Stomach (tissue), 9 donors: ENCODE results near the gene RASL10A. TPM values are rescaled to one million over a fixed set of nuclear protein-coding genes. Genes with fewer than 3 reads are reported as not detected.

Experiments used
- DNase-seq, 2 donors: peaks; one replicate each; pipeline versions ENCODE4 v3.0.0 to v3.0.0-alpha.2; 2013 to 2019
- H3K27ac ChIP-seq, 5 donors: fragments of 200-600 bp in 4 of 5; sonication (generic) in 4 of 5; one replicate each; pipeline ENCODE4 v1.5.1; 2013 to 2019; ENCODE audit warnings: mild to moderate bottlenecking in 1 of 5, moderate library complexity in 1 of 5
- H3K27me3 ChIP-seq, 3 donors: fragments of 200-600 bp; sonication (generic); one replicate each; pipeline ENCODE4 v1.5.1; 2017 to 2019; ENCODE audit warnings: mixed run types in 1 of 3
- H3K36me3 ChIP-seq, 4 donors: fragments of 200-600 bp; sonication (generic); 1 replicate in 3 of 4; 2 replicates in 1 of 4; pipeline ENCODE4 v1.5.1; 2016 to 2019
- H3K4me1 ChIP-seq, 4 donors: fragments of 200-600 bp; sonication (generic); one replicate each; pipeline ENCODE4 v1.5.1; 2016 to 2019
- H3K4me3 ChIP-seq, 4 donors: fragments of 200-600 bp; sonication (generic) in 3 of 4; one replicate each; pipeline ENCODE4 v1.5.1; 2016 to 2019; ENCODE audit warnings: mild to moderate bottlenecking in 1 of 4
- H3K9me3 ChIP-seq, 4 donors: fragments of 200-600 bp; sonication (generic); one replicate each; pipeline ENCODE4 v1.5.1; 2016 to 2019
- EP300 ChIP-seq: sonication (generic); formaldehyde crosslinking; IDR thresholded peaks from one replicate; pipeline ENCODE4 v1.6.1; 2017; ENCODE audit warnings: antibody characterized with exemption
- POLR2A ChIP-seq, 4 donors: fragments of 450-650 bp; IDR thresholded peaks; one replicate each; pipeline ENCODE4 v1.6.1; 2016; ENCODE audit warnings: antibody characterized with exemption in 4 of 4, control low read depth in 2 of 4, mild to moderate bottlenecking in 1 of 4, moderate library complexity in 1 of 4
- POLR2AphosphoS5 ChIP-seq, 3 donors: sonication (generic); formaldehyde crosslinking; IDR thresholded peaks; one replicate each; pipeline ENCODE4 v1.6.1; 2016; ENCODE audit warnings: antibody characterized with exemption in 3 of 3
- WGBS, 5 donors: extraction: QIAGEN DNeasy Blood & Tissue Kit in 3 of 5; methylation state at CpG; one replicate each; pipeline versions ENCODE4 v1.1.5 to v1.1.7; 2013 to 2018; 5-methylcytosine and 5-hydroxymethylcytosine counted together
- intact Hi-C: fragments of 100-400 bp; cut with DNase I; formaldehyde crosslinking; loops from one replicate; pipeline ENCODE4 v1.15.1; 2023; ENCODE audit warnings: low total_unique reads
- polyA plus RNA-seq, 3 donors: library from polyadenylated mRNA; stranded (reverse); fragments of 200-250 nt; gene quantifications; one replicate each; pipeline ENCODE4 v1.2.3, GENCODE V29; 2013
- total RNA-seq, 5 donors: library from RNA; depleted of rRNA; stranded (reverse); fragments of >200 nt; gene quantifications; one replicate each; pipeline versions ENCODE4 v1.1.0 to v1.2.3, GENCODE V29; 2014 to 2016
- TF ChIP-seq, protein P1 (sequence below), 7 experiments: fragments of 450-650 bp in 4 of 7; fragments of 200-600 bp in 3 of 7; sonication (generic) in 3 of 7; IDR thresholded peaks; one replicate each; pipeline ENCODE4 v1.5.1; 2016 to 2019; ENCODE audit warnings: antibody characterized with exemption in 7 of 7, control low read depth in 2 of 7, mild to moderate bottlenecking in 1 of 7
- donor health status: healthy with polysubstance abuse.
- donor health status: Bipolar disorder and iron deficiency.
- donor health status: healthy.

RASL10A gene
- total and polyA plus RNA-seq, 8 donors: 0.19 to 3.5 (median 0.57) TPM; not detected in 4

DNA sequence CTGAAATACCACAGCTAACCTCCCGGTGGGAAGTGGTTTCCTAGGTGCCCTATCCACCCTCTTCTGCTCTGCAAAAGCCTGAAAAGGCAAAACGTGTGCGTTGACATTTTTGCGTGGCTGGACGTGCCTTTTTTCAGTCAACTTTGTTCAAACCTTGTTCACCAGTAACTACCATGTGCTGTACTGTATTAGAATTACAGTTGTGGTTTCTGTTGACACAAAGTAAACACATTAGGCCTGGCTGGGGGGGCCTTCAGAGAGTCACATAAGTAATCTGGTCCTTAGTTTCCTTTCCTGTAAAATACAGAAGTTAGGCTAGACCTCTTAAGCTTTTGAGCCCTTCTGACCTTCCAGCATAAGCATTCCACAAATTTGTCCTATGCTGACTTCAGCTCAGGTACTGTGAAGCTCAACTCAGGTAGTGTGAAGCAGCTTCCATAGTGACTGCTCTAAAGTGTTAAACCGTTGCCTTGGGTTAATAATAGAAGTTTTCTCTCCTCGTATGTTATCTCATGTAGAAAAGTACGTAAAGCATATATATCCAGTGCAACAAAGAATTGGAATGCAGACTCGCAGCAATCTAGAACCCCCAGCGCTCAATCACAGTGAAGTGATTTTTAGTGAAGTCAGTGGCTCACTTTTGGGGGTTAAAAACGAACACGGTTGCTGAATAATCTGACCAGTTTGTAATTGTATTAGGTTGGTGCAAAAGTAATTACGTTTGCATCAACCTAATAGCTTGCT is 45.6 kb downstream of the RASL10A start:
- DNase-seq: peak in 1 of 2 donors; percentile 49
- Histone ChIP-seq H3K36me3 (peaks cover 20 to 41% (median 37%) of the 10 kb centered on the region in 4 donors), H3K4me1 (peaks cover 50 to 80% (median 74%) of the 10 kb centered on the region in 4 donors), H3K27me3 (no peaks in the 10 kb centered on the region), H3K4me3 (peak overlapping the region; percentile 79 to 98 (median 94)), H3K9me3 (no peaks in the 10 kb centered on the region), H3K27ac (peak overlapping the region; percentile 94 to 100 (median 99))
- WGBS, 5 donors: 4 to 8% (median 5%) methylated on average over 13 of the region's 13 CpGs
- no peak for TF ChIP-seq EP300
- TF ChIP-seq POLR2AphosphoS5 (IDR thresholded peaks at IDR 0.05): no peak
- TF ChIP-seq, protein P1, sequence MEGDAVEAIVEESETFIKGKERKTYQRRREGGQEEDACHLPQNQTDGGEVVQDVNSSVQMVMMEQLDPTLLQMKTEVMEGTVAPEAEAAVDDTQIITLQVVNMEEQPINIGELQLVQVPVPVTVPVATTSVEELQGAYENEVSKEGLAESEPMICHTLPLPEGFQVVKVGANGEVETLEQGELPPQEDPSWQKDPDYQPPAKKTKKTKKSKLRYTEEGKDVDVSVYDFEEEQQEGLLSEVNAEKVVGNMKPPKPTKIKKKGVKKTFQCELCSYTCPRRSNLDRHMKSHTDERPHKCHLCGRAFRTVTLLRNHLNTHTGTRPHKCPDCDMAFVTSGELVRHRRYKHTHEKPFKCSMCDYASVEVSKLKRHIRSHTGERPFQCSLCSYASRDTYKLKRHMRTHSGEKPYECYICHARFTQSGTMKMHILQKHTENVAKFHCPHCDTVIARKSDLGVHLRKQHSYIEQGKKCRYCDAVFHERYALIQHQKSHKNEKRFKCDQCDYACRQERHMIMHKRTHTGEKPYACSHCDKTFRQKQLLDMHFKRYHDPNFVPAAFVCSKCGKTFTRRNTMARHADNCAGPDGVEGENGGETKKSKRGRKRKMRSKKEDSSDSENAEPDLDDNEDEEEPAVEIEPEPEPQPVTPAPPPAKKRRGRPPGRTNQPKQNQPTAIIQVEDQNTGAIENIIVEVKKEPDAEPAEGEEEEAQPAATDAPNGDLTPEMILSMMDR (IDR thresholded peaks at IDR 0.05): no peak
- no peak for TF ChIP-seq POLR2A (IDR thresholded peaks at IDR 0.05)
- intact Hi-C loops: no loop called here

DNA sequence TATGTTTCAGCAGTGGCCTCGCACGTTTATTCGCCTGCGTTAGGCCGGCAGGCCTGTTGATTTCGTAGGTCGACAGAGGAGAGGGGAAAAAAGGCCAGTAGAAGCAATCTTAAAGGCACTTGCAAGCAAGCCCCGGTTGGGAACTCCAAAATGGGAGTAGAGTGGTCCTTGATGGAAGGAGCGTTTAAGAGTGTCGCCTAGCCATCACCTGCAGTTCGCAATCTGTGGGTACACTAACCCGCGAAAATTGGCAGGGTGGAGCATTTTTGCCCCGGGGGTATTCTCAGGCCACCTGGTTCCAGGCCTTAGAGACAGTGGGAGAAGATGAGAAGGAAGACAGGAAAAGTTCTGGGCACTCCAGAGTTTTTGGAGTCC is 46.3 kb downstream of the RASL10A start:
- Histone ChIP-seq H3K36me3 (peaks cover 14 to 41% (median 36%) of the 10 kb centered on the region in 4 donors), H3K4me1 (peaks cover 49 to 73% (median 68%) of the 10 kb centered on the region in 4 donors), H3K4me3 (peak overlapping the region; percentile 79 to 98 (median 94)), H3K27ac (peak overlapping the region; percentile 94 to 100 (median 99)), H3K27me3 (no peaks in the 10 kb centered on the region), H3K9me3 (no peaks in the 10 kb centered on the region)
- intact Hi-C loops: no loop called here
- WGBS, 5 donors: 1 to 2% (median 1%) methylated on average over 14 of the region's 14 CpGs
- DNase-seq: peak in 1 of 2 donors; percentile 37
- no peak for TF ChIP-seq POLR2AphosphoS5 (IDR thresholded peaks at IDR 0.05)
- no peak for TF ChIP-seq POLR2A (IDR thresholded peaks at IDR 0.05)
- TF ChIP-seq EP300: no peak
- TF ChIP-seq, protein P1 (IDR thresholded peaks at IDR 0.05): no peak

DNA sequence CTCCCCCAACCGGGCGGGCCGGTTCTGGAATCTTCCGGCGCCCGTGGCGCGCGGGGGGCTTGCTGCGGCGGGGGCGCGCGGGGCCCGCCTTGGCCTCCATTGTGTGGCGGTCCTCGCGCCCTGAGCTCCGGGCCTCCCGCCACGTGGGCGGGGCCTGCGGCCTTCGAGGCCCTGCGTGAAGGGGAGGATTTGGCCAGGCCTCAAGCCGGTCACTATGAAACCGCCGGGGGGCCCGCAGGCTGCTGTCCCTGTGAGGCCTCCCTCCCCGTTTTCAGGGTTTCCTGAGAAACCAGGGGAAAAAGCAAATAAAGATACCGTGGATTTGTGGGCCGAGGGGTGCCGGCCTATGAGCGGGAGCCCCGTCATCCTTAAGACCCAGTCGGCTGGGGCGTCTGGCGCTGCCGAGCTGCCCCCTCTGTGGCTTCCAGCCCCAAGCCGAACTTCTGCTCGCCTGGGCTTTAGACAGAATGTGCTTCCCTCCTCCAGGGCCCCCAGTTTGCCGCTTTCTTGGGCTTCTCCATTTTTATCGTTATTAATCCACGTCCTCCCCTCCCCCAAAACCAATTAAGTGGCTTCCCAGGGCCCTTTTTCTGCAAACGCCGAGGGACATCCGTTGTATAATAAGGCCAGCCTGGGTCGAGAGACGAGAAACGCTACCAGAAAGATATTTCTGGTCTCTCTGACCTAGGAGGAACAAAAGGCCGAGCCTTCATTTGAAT is 46.8 kb downstream of the RASL10A start:
- intact Hi-C loops: no loop called here
- Histone ChIP-seq H3K4me1 (peaks cover 49 to 68% (median 65%) of the 10 kb centered on the region in 4 donors), H3K27me3 (no peaks in the 10 kb centered on the region), H3K4me3 (peak overlapping the region; percentile 79 to 98 (median 94)), H3K9me3 (no peaks in the 10 kb centered on the region), H3K36me3 (peaks cover 10 to 41% (median 36%) of the 10 kb centered on the region in 4 donors), H3K27ac (peak overlapping the region; percentile 94 to 100 (median 99))
- TF ChIP-seq EP300: no peak
- peak; percentile 61 to 90 for DNase-seq
- 0 to 1% (median 0%) methylated on average over 28 to 51 of the region's 51 CpGs for WGBS, 5 donors

- WGBS, 5 donors: 0 to 1% (median 0%) methylated on average over 51 to 67 of the region's 67 CpGs
- intact Hi-C loops: no loop called here
- H3K4me1 ChIP-seq: peaks cover 48 to 61% (median 61%) of the 10 kb centered on the region in 4 donors
- DNase-seq: peak; percentile 96 to 97
- H3K9me3 ChIP-seq: no peaks in the 10 kb centered on the region
- TF ChIP-seq, protein P1 (IDR thresholded peaks at IDR 0.05): no peak
- TF ChIP-seq POLR2A (IDR thresholded peaks at IDR 0.05) (peak in 2 of 4 donors; percentile 65 to 70), EP300 (no peak), POLR2AphosphoS5 (IDR thresholded peaks at IDR 0.05) (peak; percentile 89 to 96 (median 93))
- H3K27ac ChIP-seq: peak within 1 kb of the TSS; percentile 94 to 100 (median 99)
- no peaks in the 10 kb centered on the region for H3K27me3 ChIP-seq
- H3K4me3 ChIP-seq: peak within 1 kb of the TSS; percentile 79 to 98 (median 94)
- peaks cover 5 to 37% (median 32%) of the 10 kb centered on the region in 4 donors for H3K36me3 ChIP-seq
Measured at GRCh38 chr22:29267858-29268510, 47.5 kb downstream of the RASL10A start, which contains the start of the genes EWSR1 and RHBDD3. TSS of gene EWSR1 (plus strand) at chr22:29268268. CDS start at chr22:29268337, 69 bp downstream. TSS of gene RHBDD3 (minus strand) at chr22:29267981. CDS start at chr22:29265626, 2,355 bp downstream.
